ENCODE results near the gene CHM.

DNA sequence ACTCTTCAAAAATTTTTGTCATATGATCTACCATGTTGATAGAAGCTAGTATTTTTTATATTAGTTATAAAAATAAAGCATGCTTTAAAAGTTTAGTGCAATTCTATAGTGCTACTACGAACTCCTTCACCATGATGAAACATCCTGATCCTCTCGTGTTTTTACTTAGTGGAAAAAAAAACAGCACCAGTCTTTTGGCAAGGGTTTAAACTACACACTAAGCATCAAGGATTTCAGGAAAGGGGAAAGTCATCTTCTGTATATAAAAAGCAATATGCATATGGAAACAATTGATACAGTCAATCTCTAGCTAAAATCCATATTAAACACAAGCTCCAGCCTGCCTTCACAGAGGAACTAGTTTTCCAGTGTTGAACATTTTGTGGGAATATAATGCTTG lies 18.7 kb downstream of the CHM start:
- TF ChIP-seq, protein P1, sequence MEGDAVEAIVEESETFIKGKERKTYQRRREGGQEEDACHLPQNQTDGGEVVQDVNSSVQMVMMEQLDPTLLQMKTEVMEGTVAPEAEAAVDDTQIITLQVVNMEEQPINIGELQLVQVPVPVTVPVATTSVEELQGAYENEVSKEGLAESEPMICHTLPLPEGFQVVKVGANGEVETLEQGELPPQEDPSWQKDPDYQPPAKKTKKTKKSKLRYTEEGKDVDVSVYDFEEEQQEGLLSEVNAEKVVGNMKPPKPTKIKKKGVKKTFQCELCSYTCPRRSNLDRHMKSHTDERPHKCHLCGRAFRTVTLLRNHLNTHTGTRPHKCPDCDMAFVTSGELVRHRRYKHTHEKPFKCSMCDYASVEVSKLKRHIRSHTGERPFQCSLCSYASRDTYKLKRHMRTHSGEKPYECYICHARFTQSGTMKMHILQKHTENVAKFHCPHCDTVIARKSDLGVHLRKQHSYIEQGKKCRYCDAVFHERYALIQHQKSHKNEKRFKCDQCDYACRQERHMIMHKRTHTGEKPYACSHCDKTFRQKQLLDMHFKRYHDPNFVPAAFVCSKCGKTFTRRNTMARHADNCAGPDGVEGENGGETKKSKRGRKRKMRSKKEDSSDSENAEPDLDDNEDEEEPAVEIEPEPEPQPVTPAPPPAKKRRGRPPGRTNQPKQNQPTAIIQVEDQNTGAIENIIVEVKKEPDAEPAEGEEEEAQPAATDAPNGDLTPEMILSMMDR (IDR thresholded peaks at IDR 0.05) = no peak
- TF ChIP-seq POLR2A (IDR thresholded peaks at IDR 0.05) = no peak

All from esophagus squamous epithelium (tissue), 4 donors.